Measurements from ENCODE around the gene RSAD2. TPM values are rescaled to one million over a fixed set of nuclear protein-coding genes. Genes with fewer than 3 reads are reported as not detected.

RSAD2 gene
- polyA plus RNA-seq, 2 donors = 0.49 to 0.98 TPM

GRCh38 chr2:6937157-6937556 lies 59.6 kb downstream of the RSAD2 start:
- Histone ChIP-seq H3K36me3 (ENCODE audit: control insufficient read depth in 2 of 2, insufficient read depth in 2 of 2, low read length in 1 of 2) (peaks cover 0 to 2% of the 10 kb centered on the region in 2 donors), H3K27me3 (ENCODE audit: control insufficient read depth in 1 of 2, insufficient read depth in 2 of 2, low read length in 2 of 2) (no peaks in the 10 kb centered on the region), H3K4me1 (ENCODE audit: control insufficient read depth in 2 of 2, insufficient read depth in 2 of 2, low read length in 1 of 2) (no peaks in the 10 kb centered on the region), H3K27ac (ENCODE audit: low read depth in 2 of 2, low read length in 1 of 2) (no peak overlapping the region), H3K4me3 (ENCODE audit: low read depth in 1 of 2, low read length in 2 of 2) (no peak overlapping the region), H3K9me3 (ENCODE audit: control insufficient read depth in 2 of 2, insufficient read depth in 1 of 2, low read depth in 1 of 2, low read length in 1 of 2) (no peaks in the 10 kb centered on the region)
- WGBS, 2 donors = 80 to 94% methylated on average over 2 of the region's 2 CpGs

- Histone ChIP-seq H3K9me3 (ENCODE audit: control insufficient read depth in 2 of 2, insufficient read depth in 1 of 2, low read depth in 1 of 2, low read length in 1 of 2) (no peaks in the 10 kb centered on the region), H3K27me3 (ENCODE audit: control insufficient read depth in 1 of 2, insufficient read depth in 2 of 2, low read length in 2 of 2) (no peaks in the 10 kb centered on the region), H3K4me1 (ENCODE audit: control insufficient read depth in 2 of 2, insufficient read depth in 2 of 2, low read length in 1 of 2) (no peaks in the 10 kb centered on the region), H3K36me3 (ENCODE audit: control insufficient read depth in 2 of 2, insufficient read depth in 2 of 2, low read length in 1 of 2) (peaks cover 0 to 2% of the 10 kb centered on the region in 2 donors), H3K4me3 (ENCODE audit: low read depth in 1 of 2, low read length in 2 of 2) (no peak overlapping the region), H3K27ac (ENCODE audit: low read depth in 2 of 2, low read length in 1 of 2) (no peak overlapping the region)
- WGBS, 2 donors = 77 to 85% methylated on average over 4 of the region's 4 CpGs
Observed at GRCh38 chr2:6937582-6937981, 60.0 kb downstream of the RSAD2 start.

- H3K9me3 ChIP-seq (ENCODE audit: control insufficient read depth in 2 of 2, insufficient read depth in 1 of 2, low read depth in 1 of 2, low read length in 1 of 2) = no peaks in the 10 kb centered on the region
- H3K4me1 ChIP-seq (ENCODE audit: control insufficient read depth in 2 of 2, insufficient read depth in 2 of 2, low read length in 1 of 2) = peaks cover 0 to 1% of the 10 kb centered on the region in 2 donors
- no peaks in the 10 kb centered on the region for H3K27me3 ChIP-seq (ENCODE audit: control insufficient read depth in 1 of 2, insufficient read depth in 2 of 2, low read length in 2 of 2)
- no peak overlapping the region for H3K4me3 ChIP-seq (ENCODE audit: low read depth in 1 of 2, low read length in 2 of 2)
- peaks cover 0 to 12% of the 10 kb centered on the region in 2 donors for H3K36me3 ChIP-seq (ENCODE audit: control insufficient read depth in 2 of 2, insufficient read depth in 2 of 2, low read length in 1 of 2)
- no peak overlapping the region for H3K27ac ChIP-seq (ENCODE audit: low read depth in 2 of 2, low read length in 1 of 2)
- WGBS, 2 donors = 68 to 75% methylated on average over 2 of the region's 2 CpGs
Observed at GRCh38 chr2:6939071-6939470, 61.5 kb downstream of the RSAD2 start.

- 92 to 96% methylated on average over 2 of the region's 2 CpGs for WGBS, 2 donors
- peaks cover 0 to 4% of the 10 kb centered on the region in 2 donors for H3K4me1 ChIP-seq (ENCODE audit: control insufficient read depth in 2 of 2, insufficient read depth in 2 of 2, low read length in 1 of 2)
- H3K36me3 ChIP-seq (ENCODE audit: control insufficient read depth in 2 of 2, insufficient read depth in 2 of 2, low read length in 1 of 2) = peaks cover 0 to 12% of the 10 kb centered on the region in 2 donors
- no peaks in the 10 kb centered on the region for H3K27me3 ChIP-seq (ENCODE audit: control insufficient read depth in 1 of 2, insufficient read depth in 2 of 2, low read length in 2 of 2)
- no peaks in the 10 kb centered on the region for H3K9me3 ChIP-seq (ENCODE audit: control insufficient read depth in 2 of 2, insufficient read depth in 1 of 2, low read depth in 1 of 2, low read length in 1 of 2)
- no peak overlapping the region for H3K4me3 ChIP-seq (ENCODE audit: low read depth in 1 of 2, low read length in 2 of 2)
- no peak overlapping the region for H3K27ac ChIP-seq (ENCODE audit: low read depth in 2 of 2, low read length in 1 of 2)
Observed at GRCh38 chr2:6940820-6941219, 63.2 kb downstream of the RSAD2 start.

DNA sequence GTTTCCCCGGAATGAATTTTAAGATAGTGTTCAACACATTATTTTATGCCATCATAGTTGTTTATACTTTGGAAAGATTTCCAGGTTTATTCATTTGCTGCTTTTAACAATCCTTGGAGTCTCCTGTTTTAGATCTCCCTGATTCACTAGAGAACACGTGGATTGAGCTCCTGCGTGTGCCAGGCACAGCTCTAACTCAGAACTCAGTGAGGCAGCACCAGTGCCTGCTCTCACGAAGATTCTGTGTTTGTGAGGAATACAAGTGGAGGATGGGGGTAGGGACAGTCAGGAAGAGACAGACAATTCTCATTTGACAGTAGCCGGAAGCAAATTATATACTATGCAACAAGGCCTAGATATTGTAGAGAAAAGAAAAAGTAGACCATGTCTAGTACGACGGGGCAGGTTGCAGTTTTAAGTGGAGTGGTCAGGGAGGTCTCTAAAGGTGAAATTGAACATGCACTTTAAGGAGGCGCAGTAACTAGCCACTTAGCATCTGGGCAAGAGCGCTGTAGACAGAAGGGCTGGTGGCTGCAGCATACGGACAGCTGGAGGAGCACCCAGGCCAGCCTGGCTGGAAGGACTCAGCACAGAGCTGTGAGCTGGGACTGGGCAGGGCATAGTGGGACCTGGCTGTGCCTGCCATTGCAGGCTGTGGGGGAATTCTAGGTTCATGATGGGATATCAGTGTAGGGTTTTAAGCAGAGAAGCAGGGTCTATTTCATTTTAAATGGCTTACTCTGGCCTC lies 63.9 kb downstream of the RSAD2 start:
- peaks cover 0 to 12% of the 10 kb centered on the region in 2 donors for H3K36me3 ChIP-seq (ENCODE audit: control insufficient read depth in 2 of 2, insufficient read depth in 2 of 2, low read length in 1 of 2)
- H3K27me3 ChIP-seq (ENCODE audit: control insufficient read depth in 1 of 2, insufficient read depth in 2 of 2, low read length in 2 of 2) = no peaks in the 10 kb centered on the region
- H3K4me3 ChIP-seq (ENCODE audit: low read depth in 1 of 2, low read length in 2 of 2) = no peak overlapping the region
- H3K27ac ChIP-seq (ENCODE audit: low read depth in 2 of 2, low read length in 1 of 2) = no peak overlapping the region
- H3K9me3 ChIP-seq (ENCODE audit: control insufficient read depth in 2 of 2, insufficient read depth in 1 of 2, low read depth in 1 of 2, low read length in 1 of 2) = no peaks in the 10 kb centered on the region
- peaks cover 0 to 4% of the 10 kb centered on the region in 2 donors for H3K4me1 ChIP-seq (ENCODE audit: control insufficient read depth in 2 of 2, insufficient read depth in 2 of 2, low read length in 1 of 2)
- WGBS, 2 donors = 95 to 97% methylated on average over 10 of the region's 10 CpGs

GRCh38 chr2:6942848-6943247 lies 65.3 kb downstream of the RSAD2 start:
- WGBS, 2 donors = 94 to 95% methylated on average over 8 of the region's 8 CpGs
- no peak overlapping the region for H3K4me3 ChIP-seq (ENCODE audit: low read depth in 1 of 2, low read length in 2 of 2)
- H3K9me3 ChIP-seq (ENCODE audit: control insufficient read depth in 2 of 2, insufficient read depth in 1 of 2, low read depth in 1 of 2, low read length in 1 of 2) = no peaks in the 10 kb centered on the region
- peaks cover 0 to 12% of the 10 kb centered on the region in 2 donors for H3K36me3 ChIP-seq (ENCODE audit: control insufficient read depth in 2 of 2, insufficient read depth in 2 of 2, low read length in 1 of 2)
- no peak overlapping the region for H3K27ac ChIP-seq (ENCODE audit: low read depth in 2 of 2, low read length in 1 of 2)
- no peaks in the 10 kb centered on the region for H3K27me3 ChIP-seq (ENCODE audit: control insufficient read depth in 1 of 2, insufficient read depth in 2 of 2, low read length in 2 of 2)
- peaks cover 0 to 4% of the 10 kb centered on the region in 2 donors for H3K4me1 ChIP-seq (ENCODE audit: control insufficient read depth in 2 of 2, insufficient read depth in 2 of 2, low read length in 1 of 2)

DNA sequence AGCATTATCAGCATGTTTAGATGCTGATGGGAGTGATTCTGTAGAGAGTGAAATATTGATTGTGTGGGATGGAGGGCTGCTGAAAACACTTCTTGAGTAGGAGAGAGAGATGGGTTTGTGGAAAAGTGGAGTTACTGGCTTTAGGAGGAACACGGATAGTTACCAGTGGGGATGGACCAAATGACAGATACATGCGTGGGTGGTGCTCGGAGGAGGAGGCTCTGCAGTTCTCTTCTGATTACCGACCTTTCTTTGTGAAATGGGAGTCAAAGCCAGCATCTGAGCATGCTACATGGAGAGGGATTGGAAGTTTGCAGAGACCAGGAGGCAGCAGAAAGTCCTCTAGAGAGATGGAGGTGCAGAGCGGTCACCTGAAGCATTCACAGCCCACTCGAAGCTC lies 65.9 kb downstream of the RSAD2 start:
- no peak overlapping the region for H3K27ac ChIP-seq (ENCODE audit: low read depth in 2 of 2, low read length in 1 of 2)
- peaks cover 0 to 4% of the 10 kb centered on the region in 2 donors for H3K4me1 ChIP-seq (ENCODE audit: control insufficient read depth in 2 of 2, insufficient read depth in 2 of 2, low read length in 1 of 2)
- H3K27me3 ChIP-seq (ENCODE audit: control insufficient read depth in 1 of 2, insufficient read depth in 2 of 2, low read length in 2 of 2) = no peaks in the 10 kb centered on the region
- H3K9me3 ChIP-seq (ENCODE audit: control insufficient read depth in 2 of 2, insufficient read depth in 1 of 2, low read depth in 1 of 2, low read length in 1 of 2) = no peaks in the 10 kb centered on the region
- no peak overlapping the region for H3K4me3 ChIP-seq (ENCODE audit: low read depth in 1 of 2, low read length in 2 of 2)
- 88 to 93% methylated on average over 6 of the region's 6 CpGs for whole genome bisulfite sequencing, 2 donors
- H3K36me3 ChIP-seq (ENCODE audit: control insufficient read depth in 2 of 2, insufficient read depth in 2 of 2, low read length in 1 of 2) = peaks cover 0 to 12% of the 10 kb centered on the region in 2 donors

- no peaks in the 10 kb centered on the region for H3K27me3 ChIP-seq (ENCODE audit: control insufficient read depth in 1 of 2, insufficient read depth in 2 of 2, low read length in 2 of 2)
- WGBS, 2 donors = 95 to 97% methylated on average over 8 of the region's 8 CpGs
- no peak overlapping the region for H3K4me3 ChIP-seq (ENCODE audit: low read depth in 1 of 2, low read length in 2 of 2)
- no peak overlapping the region for H3K27ac ChIP-seq (ENCODE audit: low read depth in 2 of 2, low read length in 1 of 2)
- no peaks in the 10 kb centered on the region for H3K9me3 ChIP-seq (ENCODE audit: control insufficient read depth in 2 of 2, insufficient read depth in 1 of 2, low read depth in 1 of 2, low read length in 1 of 2)
- H3K4me1 ChIP-seq (ENCODE audit: control insufficient read depth in 2 of 2, insufficient read depth in 2 of 2, low read length in 1 of 2) = peaks cover 0 to 4% of the 10 kb centered on the region in 2 donors
- H3K36me3 ChIP-seq (ENCODE audit: control insufficient read depth in 2 of 2, insufficient read depth in 2 of 2, low read length in 1 of 2) = peaks cover 0 to 12% of the 10 kb centered on the region in 2 donors
Observed at GRCh38 chr2:6943971-6944370, 66.4 kb downstream of the RSAD2 start.

DNA sequence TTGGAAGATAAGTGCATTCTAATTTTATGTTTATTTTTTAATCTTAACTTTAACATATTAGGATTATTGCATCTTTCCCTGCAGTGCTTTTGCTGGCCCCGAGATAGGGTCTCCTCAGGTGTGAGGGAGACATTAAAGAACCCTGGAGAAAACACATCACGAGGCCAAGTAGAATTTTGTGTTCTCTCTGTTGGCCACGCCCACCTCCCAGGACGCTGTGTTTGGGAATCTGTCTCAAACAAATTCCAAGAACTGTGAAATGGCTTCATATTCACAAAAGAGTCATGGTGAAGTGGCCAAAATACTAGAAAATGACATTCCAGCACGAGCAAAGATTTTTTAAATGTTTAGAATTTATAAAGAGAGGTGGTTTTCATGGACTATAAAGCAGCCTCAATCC lies 67.0 kb downstream of the RSAD2 start:
- Histone ChIP-seq H3K27me3 (ENCODE audit: control insufficient read depth in 1 of 2, insufficient read depth in 2 of 2, low read length in 2 of 2) (no peaks in the 10 kb centered on the region), H3K4me3 (ENCODE audit: low read depth in 1 of 2, low read length in 2 of 2) (no peak overlapping the region), H3K4me1 (ENCODE audit: control insufficient read depth in 2 of 2, insufficient read depth in 2 of 2, low read length in 1 of 2) (peaks cover 0 to 4% of the 10 kb centered on the region in 2 donors), H3K27ac (ENCODE audit: low read depth in 2 of 2, low read length in 1 of 2) (no peak overlapping the region), H3K36me3 (ENCODE audit: control insufficient read depth in 2 of 2, insufficient read depth in 2 of 2, low read length in 1 of 2) (peaks cover 0 to 12% of the 10 kb centered on the region in 2 donors), H3K9me3 (ENCODE audit: control insufficient read depth in 2 of 2, insufficient read depth in 1 of 2, low read depth in 1 of 2, low read length in 1 of 2) (no peaks in the 10 kb centered on the region)
- WGBS, 2 donors = 81 to 84% methylated on average over 5 of the region's 5 CpGs
